Heart right ventricle (tissue), 16 donors: Measurements from ENCODE around the gene ZDHHC1. TPM values are rescaled to one million over a fixed set of nuclear protein-coding genes. Genes with fewer than 3 reads are reported as not detected.

ENCODE experiments used
- ATAC-seq, 8 donors: fragments of 200-7000 bp; cut with Tn5 transposase; one replicate each; pipeline ENCODE4 v1.9.1; 2020; ENCODE audit warnings: mild to moderate bottlenecking in 8 of 8, moderate library complexity in 8 of 8, moderate number of reproducible peaks in 1 of 8
- DNase-seq, 2 donors: peaks; one replicate each; pipeline ENCODE4 v3.0.0-alpha.2; 2020
- H3K27ac ChIP-seq, 10 donors: fragments of 200-600 bp; sonication (generic) in 2 of 10; one replicate each; pipeline versions ENCODE4 v1.5.0 to v1.8.0; 2020 to 2022; ENCODE audit warnings: mild to moderate bottlenecking in 3 of 10
- H3K27me3 ChIP-seq, 7 donors: fragments of 200-600 bp; one replicate each; pipeline ENCODE4 v1.8.0; 2021 to 2022; ENCODE audit warnings: mild to moderate bottlenecking in 2 of 7
- H3K36me3 ChIP-seq, 9 donors: fragments of 200-600 bp; sonication (generic) in 1 of 9; one replicate each; pipeline versions ENCODE4 v1.5.0 to v1.8.0; 2020 to 2022; ENCODE audit warnings: mild to moderate bottlenecking in 2 of 9
- H3K4me1 ChIP-seq, 9 donors: fragments of 200-600 bp; sonication (generic) in 1 of 9; one replicate each; pipeline versions ENCODE4 v1.5.0 to v1.8.0; 2020 to 2022; ENCODE audit warnings: mild to moderate bottlenecking in 4 of 9
- H3K4me3 ChIP-seq, 10 donors: fragments of 200-600 bp; sonication (generic) in 2 of 10; one replicate each; pipeline versions ENCODE4 v1.5.0 to v1.8.0; 2020 to 2022; ENCODE audit warnings: mild to moderate bottlenecking in 7 of 10, moderate library complexity in 2 of 10
- H3K9me3 ChIP-seq, 11 donors: fragments of 200-600 bp in 10 of 11; sonication (generic) in 2 of 11; one replicate each; pipeline versions ENCODE4 v1.5.0 to v1.8.0; 2013 to 2022; ENCODE audit warnings: mild to moderate bottlenecking in 2 of 11, control low read depth in 1 of 11, moderate library complexity in 1 of 11
- CTCF ChIP-seq, 9 donors: fragments of 200-600 bp; sonication (generic) in 2 of 9; IDR thresholded peaks; one replicate each; pipeline versions ENCODE4 v1.5.0 to v1.8.0; 2021 to 2022; ENCODE audit warnings: antibody characterized with exemption in 9 of 9, mild to moderate bottlenecking in 5 of 9, moderate library complexity in 1 of 9
- WGBS, 2 donors: extraction: QIAGEN DNeasy Blood & Tissue Kit; methylation state at CpG; one replicate each; pipeline ENCODE4 v1.1.7; 2013; ENCODE audit warnings: inconsistent platforms in 1 of 2; 5-methylcytosine and 5-hydroxymethylcytosine counted together
- intact Hi-C, 10 donors: fragments of 100-400 bp; cut with DNase I; formaldehyde crosslinking; loops; one replicate each; pipeline versions ENCODE4 v1.11.1 to v1.14.2; 2022
- polyA plus RNA-seq, 2 donors: library from polyadenylated mRNA; stranded (reverse); fragments of 200-250 nt; gene quantifications; one replicate each; pipeline ENCODE4 v1.2.3, GENCODE V29; 2013
- total RNA-seq, 10 donors: library from RNA; stranded (reverse); fragmentation: NEBNext Ultra II Directional in 3 of 10; extraction: Animal tissue kit (Norgen Biotek cat#: 25700) in 3 of 10; gene quantifications; one replicate each; pipeline versions ENCODE4 v1.2.1 to v1.2.4, GENCODE V29; 2021 to 2023
- donor health status: Arrhythmogenic right ventricular cardiomyopathy.
- donor health status: ischemic (EF 13 %, LVEDD 7.1; RV severe dilation, severe dysfunction).
- donor health status: healthy with polysubstance abuse.
- donor health status: DM: no; HTN: yes; CAD: no.
- donor health status: DM: no; HTN: no; CAD: no.
- donor health status: ischemic (EF 25% LVEDD 6.9; RV normal size, moderate dysfunction).
- donor health status: ischemic (EF 25% LVEDD 5.7; RV mildly dilated, moderate dysfunction).
- donor health status: healthy.
- donor health status: DM: yes; HTN: yes; CAD: no.
- donor health status: Ischemic cardiomyopathy.
- donor health status: ischemic (EF 35%, LVEDD 5.7; RV mildly dilated, moderate dysfunction).
- donor health status: nonischemic (EF 11% LVEDD 7.7; RV severe dilation, severe dysfunction).
- donor health status: DM: yes; HTN: yes; CAD: no.
- donor health status: PGD.
- donor health status: ischemic (EF 29% LVEDD 5.4; RV normal size, mild dysfunction).
- donor health status: nonischemic (EF 23%, LVEDD 6.1; RV moderate dilation, normal function).

ZDHHC1 gene
- total and polyA plus RNA-seq, 12 donors = 3.2 to 6.3 (median 4.1) TPM

GRCh38 chr16:67429799-67430503 is 13.7 kb upstream of the ZDHHC1 start:
- no peak for DNase-seq
- intact Hi-C loops = loop anchor here in 8 of 10 donors (1.0 to 5.0 kb wide), 4 partner anchors 32 to 37 kb away; no protein-coding TSS in a partner anchor

GRCh38 chr16:67429053-67429798 is 12.9 kb upstream of the ZDHHC1 start:
- ATAC-seq (no peak), DNase-seq (no peak)
- H3K27me3 ChIP-seq = peaks cover 0 to 79% (median 29%) of the 10 kb centered on the region in 7 donors
- peaks cover 8 to 42% (median 26%) of the 10 kb centered on the region in 9 donors for H3K4me1 ChIP-seq
- H3K9me3 ChIP-seq = no peaks in the 10 kb centered on the region
- no peak for TF ChIP-seq CTCF (IDR thresholded peaks at IDR 0.05)
- no peak overlapping the region for H3K4me3 ChIP-seq
- H3K36me3 ChIP-seq = no peaks in the 10 kb centered on the region
- WGBS, 2 donors = 77 to 97% methylated on average over 3 of the region's 3 CpGs
- intact Hi-C loops = loop anchor here in 7 of 10 donors (1.0 to 5.0 kb wide), 4 partner anchors 33 to 38 kb away; no protein-coding TSS in a partner anchor
- H3K27ac ChIP-seq = no peak overlapping the region

More at GRCh38 chr16:67429799-67430503, 13.7 kb upstream of the ZDHHC1 start:
- Histone ChIP-seq H3K27ac (peak overlapping the region in 1 of 10 donors; percentile 2), H3K27me3 (peaks cover 0 to 72% (median 26%) of the 10 kb centered on the region in 7 donors), H3K4me1 (peaks cover 8 to 42% (median 26%) of the 10 kb centered on the region in 9 donors), H3K9me3 (no peaks in the 10 kb centered on the region), H3K4me3 (peak overlapping the region in 9 of 10 donors; percentile 34 to 62 (median 51)), H3K36me3 (no peaks in the 10 kb centered on the region)
- TF ChIP-seq CTCF (IDR thresholded peaks at IDR 0.05) = no peak
- WGBS, 2 donors = 53 to 62% methylated on average over 13 of the region's 13 CpGs
- ATAC-seq = no peak

- H3K4me1 ChIP-seq = peaks cover 8 to 42% (median 32%) of the 10 kb centered on the region in 9 donors
- 19 to 27% methylated on average over 11 of the region's 11 CpGs for WGBS, 2 donors
- no peaks in the 10 kb centered on the region for H3K9me3 ChIP-seq
- peak; percentile 62 to 91 (median 88) for TF ChIP-seq CTCF (IDR thresholded peaks at IDR 0.05)
- ATAC-seq = peak; percentile 71 to 89 (median 80)
- intact Hi-C loops = loop anchor here in 7 of 10 donors (1.0 to 5.0 kb wide), 4 partner anchors 34 to 39 kb away; no protein-coding TSS in a partner anchor
- H3K36me3 ChIP-seq = no peaks in the 10 kb centered on the region
- H3K27ac ChIP-seq = peak overlapping the region in 1 of 10 donors; percentile 34
- H3K4me3 ChIP-seq = no peak overlapping the region
- H3K27me3 ChIP-seq = peaks cover 0 to 83% (median 32%) of the 10 kb centered on the region in 7 donors
- peak; percentile 71 to 75 for DNase-seq
These were observed 12.0 kb upstream of the ZDHHC1 start for GRCh38 chr16:67428146-67428731.

- DNase-seq (peak; percentile 47 to 53), ATAC-seq (peak in 6 of 8 donors; percentile 5 to 35 (median 15))
- intact Hi-C loops = loop anchor here in 5 of 10 donors (2.0 to 5.0 kb wide), 3 partner anchors 35 to 40 kb away; no protein-coding TSS in a partner anchor
- Histone ChIP-seq H3K27me3 (peaks cover 0 to 72% (median 32%) of the 10 kb centered on the region in 7 donors), H3K27ac (peak overlapping the region in 4 of 10 donors; percentile 14 to 34 (median 24)), H3K36me3 (no peaks in the 10 kb centered on the region), H3K9me3 (no peaks in the 10 kb centered on the region), H3K4me1 (peaks cover 8 to 37% (median 29%) of the 10 kb centered on the region in 9 donors), H3K4me3 (no peak overlapping the region)
- TF ChIP-seq CTCF (IDR thresholded peaks at IDR 0.05) = no peak
- 60 to 61% methylated on average over 7 of the region's 7 CpGs for WGBS, 2 donors
These were observed 10.7 kb upstream of the ZDHHC1 start for GRCh38 chr16:67426950-67427349.
